Right lobe of liver (tissue), 4 donors: ENCODE measurements around the gene MLST8.

ENCODE experiments used
- CTCF ChIP-seq, 4 donors: fragments of 200-600 bp in 3 of 4; fragments of 450-650 bp in 1 of 4; IDR thresholded peaks; one replicate each; pipeline versions ENCODE4 v1.5.1 to v1.8.0; 2016 to 2022; ENCODE audit warnings: antibody characterized with exemption in 4 of 4, mild to moderate bottlenecking in 2 of 4
- POLR2A ChIP-seq: fragments of 450-650 bp; IDR thresholded peaks from one replicate; pipeline ENCODE4 v1.6.1; 2017; ENCODE audit warnings: antibody characterized with exemption, mild to moderate bottlenecking
- donor health status: DM: no; HTN: no; CAD: no.
- donor health status: DM: no; HTN: no; CAD: no.
- donor health status: DM: no; HTN: yes; CAD: no.

GRCh38 chr16:2223221-2223941, 18.1 kb downstream of the MLST8 start, which contains the start of gene E4F1:
- TF ChIP-seq CTCF (IDR thresholded peaks at IDR 0.05): no peak
- TF ChIP-seq POLR2A: peak; percentile 91
